SK-N-MC (cell line): ENCODE data around the gene PPP1R12B.
"Not testable (repeated sequence)": the region's sequence is repeated elsewhere in the genome, so short reads cannot be mapped to it uniquely, and the experiment has no call there.

Source experiments
- DNase-seq: peaks from one replicate; pipeline ENCODE4 v3.0.0-alpha.2; 2011; ENCODE audit warnings: low read depth, low spot score
- H3K27ac ChIP-seq: fragments of 200-600 bp; sonication (generic); 2 replicates; pipeline ENCODE4 v1.5.1; 2016; ENCODE audit warnings: mixed run types
- H3K36me3 ChIP-seq: fragments of 200-600 bp; sonication (generic); 2 replicates; pipeline ENCODE4 v1.6.1; 2017; ENCODE audit warnings: antibody characterized with exemption, low read length, mixed read lengths; ENCODE audit not compliant: insufficient read depth
- H3K4me3 ChIP-seq: fragments of 200-600 bp; sonication (generic); 2 replicates; pipeline ENCODE4 v1.5.1; 2016
- H3K9ac ChIP-seq: fragments of 200-600 bp; sonication (generic); 2 replicates; pipeline ENCODE4 v1.8.0; 2017; ENCODE audit warnings: mixed run types, mixed read lengths; ENCODE audit not compliant: insufficient read length
- H3K9me3 ChIP-seq: fragments of 200-600 bp; sonication (generic); 2 replicates; pipeline ENCODE4 v1.6.1; 2017; ENCODE audit warnings: low read depth, mild to moderate bottlenecking, antibody characterized with exemption, low read length, moderate library complexity, mixed read lengths
- EZH2 ChIP-seq: fragments of 200-600 bp; sonication (generic); IDR thresholded peaks from one replicate; pipeline ENCODE4 v1.6.1; 2017; ENCODE audit warnings: antibody characterized with exemption
- FOXP2 ChIP-seq: optimal IDR thresholded peaks from 2 replicates; pipeline ENCODE3; 2011; ENCODE audit warnings: mild to moderate bottlenecking, moderate library complexity; ENCODE audit not compliant: insufficient read depth; ENCODE audit errors: extremely low read length, control extremely low read depth
- POLR2AphosphoS5 ChIP-seq: IDR thresholded peaks from 2 replicates; pipeline ENCODE4 v1.6.1; 2012; ENCODE audit warnings: mild to moderate bottlenecking, low read depth, low read length, borderline replicate concordance

PPP1R12B gene

GRCh38 chr1:202434059-202434458, 85.6 kb downstream of the PPP1R12B start:
- no peaks in the 10 kb centered on the region for H3K9me3 ChIP-seq
- TF ChIP-seq EZH2 (no peak), FOXP2 (no peak), POLR2AphosphoS5 (no peak)
- no peak for DNase-seq
- no peak overlapping the region for H3K4me3 ChIP-seq
- H3K36me3 ChIP-seq = no peaks in the 10 kb centered on the region; the same call in 1 of the 2 replicates
- H3K27ac ChIP-seq = no peak overlapping the region
- H3K9ac ChIP-seq = no peak overlapping the region

- TF ChIP-seq FOXP2 = no peak
- TF ChIP-seq EZH2 = no peak
- TF ChIP-seq POLR2AphosphoS5 = no peak
- no peak overlapping the region for H3K27ac ChIP-seq
Measured at GRCh38 chr1:202438393-202439174, 90.1 kb downstream of the PPP1R12B start.

GRCh38 chr1:202439308-202439707, 90.8 kb downstream of the PPP1R12B start:
- no peak for TF ChIP-seq POLR2AphosphoS5
- no peak for TF ChIP-seq FOXP2
- TF ChIP-seq EZH2 = no peak
- Histone ChIP-seq H3K27ac (no peak overlapping the region), H3K4me3 (no peak overlapping the region), H3K9me3 (no peaks in the 10 kb centered on the region), H3K36me3 (no peaks in the 10 kb centered on the region; the same call in 1 of the 2 replicates), H3K9ac (no peak overlapping the region)
- DNase-seq = no peak

More at GRCh38 chr1:202438393-202439174, 90.1 kb downstream of the PPP1R12B start:
- H3K4me3 ChIP-seq = no peak overlapping the region
- DNase-seq = no peak
- H3K9me3 ChIP-seq = no peaks in the 10 kb centered on the region
- no peaks in the 10 kb centered on the region; the same call in 1 of the 2 replicates for H3K36me3 ChIP-seq
- no peak overlapping the region for H3K9ac ChIP-seq

GRCh38 chr1:202448140-202448539, 99.6 kb downstream of the PPP1R12B start:
- not testable (repeated sequence) for H3K27ac ChIP-seq

GRCh38 chr1:202451641-202452040, 103.1 kb downstream of the PPP1R12B start:
- H3K9ac ChIP-seq, H3K27ac ChIP-seq, H3K9me3 ChIP-seq, H3K36me3 ChIP-seq, H3K4me3 ChIP-seq, DNase-seq: not testable (repeated sequence)

More at GRCh38 chr1:202448140-202448539, 99.6 kb downstream of the PPP1R12B start:
- DNase-seq, H3K36me3 ChIP-seq, H3K9ac ChIP-seq, H3K4me3 ChIP-seq, H3K9me3 ChIP-seq: not testable (repeated sequence)

- no peaks in the 10 kb centered on the region for H3K9me3 ChIP-seq
- no peaks in the 10 kb centered on the region for H3K36me3 ChIP-seq
- DNase-seq = no peak
- H3K4me3 ChIP-seq = no peak overlapping the region
- H3K9ac ChIP-seq = no peak overlapping the region
- no peak for TF ChIP-seq POLR2AphosphoS5
- no peak for TF ChIP-seq EZH2
- TF ChIP-seq FOXP2 = no peak
- H3K27ac ChIP-seq = no peak overlapping the region
Measured at GRCh38 chr1:202452508-202452907, 104.0 kb downstream of the PPP1R12B start.

GRCh38 chr1:202456372-202457169, 108.1 kb downstream of the PPP1R12B start:
- not testable (repeated sequence) for H3K36me3 ChIP-seq, H3K27ac ChIP-seq, DNase-seq, H3K4me3 ChIP-seq, H3K9ac ChIP-seq, H3K9me3 ChIP-seq

GRCh38 chr1:202458651-202459050, 110.2 kb downstream of the PPP1R12B start:
- H3K27ac ChIP-seq, H3K36me3 ChIP-seq, DNase-seq, H3K4me3 ChIP-seq, H3K9me3 ChIP-seq, H3K9ac ChIP-seq: not testable (repeated sequence)

GRCh38 chr1:202459470-202460142, 111.1 kb downstream of the PPP1R12B start:
- H3K9ac ChIP-seq, H3K9me3 ChIP-seq, DNase-seq: not testable (repeated sequence)

GRCh38 chr1:202460143-202460495, 111.6 kb downstream of the PPP1R12B start:
- not testable (repeated sequence) for H3K9me3 ChIP-seq, H3K4me3 ChIP-seq, H3K9ac ChIP-seq, H3K36me3 ChIP-seq, DNase-seq, H3K27ac ChIP-seq

More at GRCh38 chr1:202459470-202460142, 111.1 kb downstream of the PPP1R12B start:
- H3K27ac ChIP-seq, H3K36me3 ChIP-seq, H3K4me3 ChIP-seq: not testable (repeated sequence)
